Dendritic cell treated with granulocyte-macrophage colony-stimulating factor and Interleukin-4, amounts not matched to agents 40 ng/mL and 50 ng/mL, for 4 days (primary cell): ENCODE data around the gene ACVRL1.

ENCODE experiments used
- H3K27ac Mint-ChIP-seq: one replicate; pipeline ENCODE4 v1.8.0; 2022; ENCODE audit warnings: mild to moderate bottlenecking, mixed read lengths
- H3K27me3 Mint-ChIP-seq: one replicate; pipeline ENCODE4 v1.8.0; 2022; ENCODE audit warnings: mild to moderate bottlenecking, mixed read lengths
- H3K36me3 Mint-ChIP-seq: one replicate; pipeline ENCODE4 v1.8.0; 2022; ENCODE audit warnings: low read depth, mixed read lengths
- H3K4me1 Mint-ChIP-seq: one replicate; pipeline ENCODE4 v1.8.0; 2022; ENCODE audit warnings: low read depth, mixed read lengths
- H3K4me3 Mint-ChIP-seq: one replicate; pipeline ENCODE4 v1.8.0; 2022; ENCODE audit warnings: mild to moderate bottlenecking, moderate library complexity, mixed read lengths
- H3K9me3 Mint-ChIP-seq: one replicate; pipeline ENCODE4 v1.8.0; 2022; ENCODE audit warnings: mixed read lengths
- intact Hi-C: fragments of 100-400 bp; cut with micrococcal nuclease; formaldehyde crosslinking; loops from one replicate; pipeline ENCODE4 v1.15.0; 2022

ACVRL1 gene

GRCh38 chr12:51942056-51942455, 34.8 kb downstream of the ACVRL1 start:
- H3K4me3 Mint-ChIP-seq: no peak overlapping the region
- H3K36me3 Mint-ChIP-seq: peaks cover 7% of the 10 kb centered on the region
- intact Hi-C loops: no loop called here
- H3K4me1 Mint-ChIP-seq: peaks cover 7% of the 10 kb centered on the region
- no peak overlapping the region for H3K27ac Mint-ChIP-seq
- H3K27me3 Mint-ChIP-seq: peaks cover 11% of the 10 kb centered on the region
- H3K9me3 Mint-ChIP-seq: peaks cover 19% of the 10 kb centered on the region

DNA sequence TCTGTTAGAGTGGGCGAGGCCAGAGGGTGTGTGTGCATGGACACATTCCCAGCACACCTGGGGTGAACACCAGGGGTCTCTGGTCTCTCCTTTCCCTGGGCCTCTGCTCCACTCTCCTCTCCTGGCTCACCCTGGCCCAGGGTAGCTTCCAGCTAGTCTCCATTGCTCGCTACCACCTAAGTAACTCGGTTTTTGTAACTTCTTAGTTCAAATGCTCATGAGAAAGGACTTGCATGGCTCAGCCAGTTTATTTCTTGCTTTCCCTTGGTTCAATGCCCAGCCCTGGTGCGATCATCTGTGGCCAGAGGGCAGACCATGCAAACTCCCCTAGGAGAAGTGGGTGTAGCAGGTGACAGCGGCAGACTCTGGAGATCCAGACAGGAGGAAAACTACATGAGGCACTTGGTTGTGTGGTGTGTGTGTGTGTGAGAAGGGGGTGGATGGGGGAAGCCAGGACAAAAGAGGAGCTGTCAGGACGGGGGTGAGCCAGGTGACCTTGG, 35.2 kb downstream of the ACVRL1 start:
- intact Hi-C loops: no loop called here
- H3K36me3 Mint-ChIP-seq: peaks cover 7% of the 10 kb centered on the region
- H3K4me3 Mint-ChIP-seq: no peak overlapping the region
- peaks cover 13% of the 10 kb centered on the region for H3K27me3 Mint-ChIP-seq
- H3K9me3 Mint-ChIP-seq: peaks cover 19% of the 10 kb centered on the region
- H3K4me1 Mint-ChIP-seq: peaks cover 7% of the 10 kb centered on the region
- H3K27ac Mint-ChIP-seq: no peak overlapping the region

- Mint-ChIP-seq H3K4me1 (peaks cover 7% of the 10 kb centered on the region), H3K4me3 (no peak overlapping the region), H3K36me3 (peaks cover 7% of the 10 kb centered on the region), H3K27ac (no peak overlapping the region), H3K9me3 (peaks cover 19% of the 10 kb centered on the region), H3K27me3 (peaks cover 18% of the 10 kb centered on the region)
- intact Hi-C loops: no loop called here
Measured at GRCh38 chr12:51943346-51943745, 36.0 kb downstream of the ACVRL1 start.

GRCh38 chr12:51944608-51945233, 37.4 kb downstream of the ACVRL1 start:
- H3K9me3 Mint-ChIP-seq: peaks cover 19% of the 10 kb centered on the region
- intact Hi-C loops: no loop called here
- H3K27ac Mint-ChIP-seq: no peak overlapping the region
- peaks cover 25% of the 10 kb centered on the region for H3K27me3 Mint-ChIP-seq
- peaks cover 7% of the 10 kb centered on the region for H3K36me3 Mint-ChIP-seq
- no peak overlapping the region for H3K4me3 Mint-ChIP-seq
- peaks cover 7% of the 10 kb centered on the region for H3K4me1 Mint-ChIP-seq

DNA sequence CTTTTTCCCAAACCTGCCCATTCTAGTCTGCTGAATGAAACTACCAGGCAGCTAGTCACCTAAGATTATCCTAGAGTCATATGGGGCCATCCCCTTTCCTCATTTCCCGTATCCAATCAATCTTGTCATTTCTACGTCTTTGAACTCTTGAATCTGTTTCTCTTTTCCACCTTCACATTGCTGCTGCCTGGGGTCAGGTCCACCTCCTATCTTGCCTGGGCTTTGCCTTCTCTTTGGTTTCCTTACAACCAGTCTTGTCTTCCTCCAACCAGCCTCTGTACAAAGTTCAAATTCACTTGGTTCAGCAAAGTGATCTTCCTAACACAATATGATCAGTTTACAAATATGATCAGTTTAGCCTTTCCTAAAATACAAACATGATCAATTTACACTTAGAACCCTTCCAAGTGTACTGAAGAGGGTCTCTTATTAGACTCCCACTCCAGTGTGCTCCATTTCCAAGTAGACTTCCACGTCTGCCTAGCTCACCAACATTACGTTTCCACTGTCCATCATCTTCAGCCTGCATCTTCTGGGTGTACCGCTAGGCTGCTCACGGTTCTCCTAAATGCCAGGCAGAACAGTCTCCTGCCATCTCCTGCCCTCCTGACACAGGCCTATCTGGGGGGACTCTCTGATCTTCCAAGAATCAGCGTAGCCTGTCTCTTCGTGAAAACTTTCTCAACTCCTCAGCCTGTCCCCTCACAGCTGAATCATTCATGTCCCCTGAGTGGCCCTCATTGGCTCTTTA, 40.1 kb downstream of the ACVRL1 start:
- no peak overlapping the region for H3K4me3 Mint-ChIP-seq
- H3K36me3 Mint-ChIP-seq: peaks cover 7% of the 10 kb centered on the region
- peaks cover 19% of the 10 kb centered on the region for H3K9me3 Mint-ChIP-seq
- intact Hi-C loops: no loop called here
- peaks cover 7% of the 10 kb centered on the region for H3K4me1 Mint-ChIP-seq
- peaks cover 24% of the 10 kb centered on the region for H3K27me3 Mint-ChIP-seq
- H3K27ac Mint-ChIP-seq: no peak overlapping the region

- H3K9me3 Mint-ChIP-seq: peaks cover 19% of the 10 kb centered on the region
- no peak overlapping the region for H3K4me3 Mint-ChIP-seq
- H3K27me3 Mint-ChIP-seq: peaks cover 22% of the 10 kb centered on the region
- intact Hi-C loops: no loop called here
- H3K36me3 Mint-ChIP-seq: peaks cover 7% of the 10 kb centered on the region
- peaks cover 13% of the 10 kb centered on the region for H3K4me1 Mint-ChIP-seq
- no peak overlapping the region for H3K27ac Mint-ChIP-seq
Measured at GRCh38 chr12:51948066-51948465, 40.8 kb downstream of the ACVRL1 start.

GRCh38 chr12:51949342-51950030, 42.2 kb downstream of the ACVRL1 start:
- Mint-ChIP-seq H3K27me3 (peaks cover 20% of the 10 kb centered on the region), H3K36me3 (peaks cover 4% of the 10 kb centered on the region), H3K27ac (no peak overlapping the region), H3K4me1 (peaks cover 28% of the 10 kb centered on the region), H3K9me3 (peaks cover 10% of the 10 kb centered on the region), H3K4me3 (no peak overlapping the region)
- intact Hi-C loops: no loop called here

DNA sequence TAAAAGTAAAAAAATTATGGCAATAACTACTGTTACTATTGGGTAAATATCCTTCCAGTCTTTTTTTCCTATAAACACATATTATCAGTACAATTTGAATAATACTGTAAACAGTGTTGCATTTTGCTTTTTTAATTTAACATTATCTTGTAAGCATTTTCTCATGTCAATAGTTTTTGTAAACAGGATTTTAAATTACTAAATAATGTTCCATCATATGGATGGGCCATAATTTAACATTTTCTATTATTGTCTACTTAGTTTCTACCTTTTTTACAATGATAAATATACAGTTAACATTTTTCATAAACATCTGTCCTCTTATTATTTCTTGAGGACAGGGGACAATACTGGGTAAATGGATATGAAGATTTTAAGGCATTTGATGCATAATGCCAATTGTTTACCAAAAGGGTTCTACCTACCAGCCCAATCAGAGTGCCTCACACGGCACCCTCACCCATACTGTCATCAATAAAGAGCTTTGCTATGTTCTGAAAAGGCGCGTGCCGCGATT, 43.4 kb downstream of the ACVRL1 start:
- peaks cover 20% of the 10 kb centered on the region for H3K27me3 Mint-ChIP-seq
- intact Hi-C loops: no loop called here
- H3K27ac Mint-ChIP-seq: peak overlapping the region; percentile 81
- peaks cover 40% of the 10 kb centered on the region for H3K4me1 Mint-ChIP-seq
- H3K4me3 Mint-ChIP-seq: peak overlapping the region; percentile 94
- no peaks in the 10 kb centered on the region for H3K9me3 Mint-ChIP-seq
- H3K36me3 Mint-ChIP-seq: no peaks in the 10 kb centered on the region

GRCh38 chr12:51951199-51951842, 44.0 kb downstream of the ACVRL1 start, which contains the start of gene ACVR1B:
Gene ACVR1B (plus strand): TSS chr12:51951699. CDS start chr12:51951744, 45 bp downstream.
- no peaks in the 10 kb centered on the region for H3K9me3 Mint-ChIP-seq
- H3K4me1 Mint-ChIP-seq: peaks cover 44% of the 10 kb centered on the region
- H3K27ac Mint-ChIP-seq: peak within 1 kb of the TSS; percentile 81
- peak within 1 kb of the TSS; percentile 94 for H3K4me3 Mint-ChIP-seq
- H3K36me3 Mint-ChIP-seq: no peaks in the 10 kb centered on the region
- peaks cover 20% of the 10 kb centered on the region for H3K27me3 Mint-ChIP-seq
- intact Hi-C loops: no loop called here

GRCh38 chr12:51951843-51952722, 44.8 kb downstream of the ACVRL1 start:
- Mint-ChIP-seq H3K27ac (peak overlapping the region; percentile 74), H3K9me3 (no peaks in the 10 kb centered on the region), H3K4me1 (peaks cover 44% of the 10 kb centered on the region), H3K27me3 (peaks cover 19% of the 10 kb centered on the region), H3K36me3 (no peaks in the 10 kb centered on the region), H3K4me3 (peak overlapping the region; percentile 74)
- intact Hi-C loops: no loop called here

DNA sequence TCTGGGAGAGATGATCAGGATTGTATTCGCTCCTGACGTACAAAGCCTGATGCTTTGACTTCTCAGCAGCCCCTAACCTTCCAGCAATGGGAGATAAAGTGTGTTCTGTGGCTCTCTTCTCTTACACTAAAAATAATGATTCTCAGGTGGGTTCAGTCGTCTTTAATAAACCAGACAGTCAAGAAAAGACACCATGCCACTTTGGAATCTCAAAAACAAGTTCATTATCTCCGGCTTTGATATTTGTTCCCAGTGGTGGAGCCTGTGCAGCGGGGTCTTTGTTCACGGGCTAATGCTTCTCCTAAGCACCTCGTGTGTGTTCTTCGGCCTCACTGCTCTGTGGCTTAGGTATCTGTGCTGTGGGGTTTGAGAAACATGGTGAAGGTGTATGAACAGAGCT, 45.8 kb downstream of the ACVRL1 start:
- intact Hi-C loops: no loop called here
- Mint-ChIP-seq H3K4me1 (peaks cover 51% of the 10 kb centered on the region), H3K4me3 (no peak overlapping the region), H3K9me3 (no peaks in the 10 kb centered on the region), H3K36me3 (no peaks in the 10 kb centered on the region), H3K27me3 (peaks cover 14% of the 10 kb centered on the region), H3K27ac (peak overlapping the region; percentile 74)

GRCh38 chr12:51953864-51954263, 46.6 kb downstream of the ACVRL1 start:
- Mint-ChIP-seq H3K36me3 (no peaks in the 10 kb centered on the region), H3K4me3 (no peak overlapping the region), H3K27me3 (peaks cover 8% of the 10 kb centered on the region), H3K9me3 (no peaks in the 10 kb centered on the region), H3K4me1 (peaks cover 55% of the 10 kb centered on the region), H3K27ac (no peak overlapping the region)
- intact Hi-C loops: no loop called here
